H1 (cell line): ENCODE data around the gene FPR2. TPM values are rescaled to one million over a fixed set of nuclear protein-coding genes. Genes with fewer than 3 reads are reported as not detected.

Experiments used
- CTCF ChIA-PET: fragments of 300-600 bp; sonication (Branson Sonifier 250); formaldehyde crosslinking; loops from one replicate; lab custom pipeline; 2021; ENCODE audit not compliant: partially characterized antibody; lab: Charles Lee
- POLR2A ChIA-PET: fragments of 300-600 bp; sonication (Branson Sonifier 250); formaldehyde crosslinking; loops from one replicate; lab custom pipeline; 2021; ENCODE audit warnings: inconsistent platforms; ENCODE audit not compliant: partially characterized antibody; lab: Charles Lee
- DNase-seq, 2 experiments: peaks; one replicate each; pipeline versions ENCODE4 v3.0.0 to v3.0.0-alpha.2; 2010 to 2022; ENCODE audit warnings: low spot score in 2 of 2, low read depth in 1 of 2, mixed read lengths in 1 of 2
- FAIRE-seq: peaks from 2 replicates; lab custom pipeline; 2011; peaks lifted over from hg19 to GRCh38; lab: Jason Lieb, UNC
- H2AFZ ChIP-seq: 2 replicates; pipeline ENCODE4 v1.8.1; 2012; ENCODE audit warnings: low read length, inconsistent platforms
- H2AK5ac ChIP-seq: 2 replicates; pipeline ENCODE4 v1.6.1; 2013; ENCODE audit warnings: low read depth, low read length
- H2BK120ac ChIP-seq: replicated peaks from 2 replicates; pipeline ENCODE3; 2013; ENCODE audit warnings: low read depth, low read length, inconsistent platforms
- H2BK12ac ChIP-seq: 2 replicates; pipeline ENCODE4 v1.6.1; 2013; ENCODE audit warnings: low read depth, low read length
- H2BK15ac ChIP-seq: 2 replicates; pipeline ENCODE4 v1.6.1; 2013; ENCODE audit warnings: low read length
- H2BK20ac ChIP-seq: 2 replicates; pipeline ENCODE4 v1.6.1; 2013; ENCODE audit warnings: low read length
- H2BK5ac ChIP-seq: 2 replicates; pipeline ENCODE4 v1.6.1; 2013; ENCODE audit warnings: low read depth, low read length
- H3K14ac ChIP-seq: 2 replicates; pipeline ENCODE4 v1.6.1; 2013; ENCODE audit warnings: inconsistent platforms; ENCODE audit not compliant: insufficient read length
- H3K18ac ChIP-seq: 2 replicates; pipeline ENCODE4 v1.6.1; 2013; ENCODE audit warnings: low read length; ENCODE audit errors: extremely low read depth
- H3K23ac ChIP-seq: 2 replicates; pipeline ENCODE4 v1.6.1; 2013; ENCODE audit warnings: inconsistent platforms; ENCODE audit not compliant: insufficient read length
- H3K23me2 ChIP-seq: 2 replicates; pipeline ENCODE4 v1.6.1; 2013; ENCODE audit warnings: low read depth, low read length
- H3K27ac ChIP-seq: 2 replicates; pipeline ENCODE4 v1.6.1; 2011; ENCODE audit warnings: low read depth, low read length, inconsistent platforms
- H3K27me3 ChIP-seq, 4 experiments: replicated peaks in 1 of 4; 1 replicate in 1 of 4; 2 replicates in 3 of 4; pipeline versions ENCODE4 v1.6.1 to v1.8.1; 2011 to 2013; ENCODE audit warnings: low read length in 3 of 4, mild to moderate bottlenecking in 3 of 4, inconsistent platforms in 2 of 4, mixed read lengths in 2 of 4, moderate library complexity in 1 of 4; ENCODE audit not compliant: control insufficient read depth in 3 of 4, insufficient read depth in 3 of 4; ENCODE audit errors: extremely low read depth in 1 of 4
- H3K36me3 ChIP-seq, 4 experiments: 2 replicates each; pipeline versions ENCODE4 v1.6.1 to v1.8.1; 2011 to 2013; ENCODE audit warnings: mild to moderate bottlenecking in 4 of 4, low read length in 3 of 4, moderate library complexity in 2 of 4, control low read depth in 1 of 4, inconsistent platforms in 1 of 4; ENCODE audit not compliant: insufficient read depth in 4 of 4, control insufficient read depth in 2 of 4
- H3K4ac ChIP-seq: replicated peaks from 2 replicates; pipeline ENCODE3; 2013; ENCODE audit warnings: low read length, low read depth, mixed read lengths, inconsistent platforms; ENCODE audit not compliant: insufficient read length
- H3K4me1 ChIP-seq, 4 experiments: replicated peaks in 1 of 4; 1 replicate in 1 of 4; 2 replicates in 3 of 4; pipeline versions ENCODE4 v1.6.1 to v1.8.1; 2011 to 2013; ENCODE audit warnings: low read length in 3 of 4, inconsistent platforms in 2 of 4, mixed read lengths in 1 of 4; ENCODE audit not compliant: insufficient read depth in 4 of 4, control insufficient read depth in 3 of 4
- H3K4me2 ChIP-seq, 2 experiments: 2 replicates each; pipeline versions ENCODE4 v1.6.1 to v1.8.1; 2011 to 2013; ENCODE audit warnings: low read depth in 2 of 2, low read length in 2 of 2, control low read depth in 1 of 2, inconsistent platforms in 1 of 2, mild to moderate bottlenecking in 1 of 2; ENCODE audit not compliant: insufficient read depth in 1 of 2
- H3K4me3 ChIP-seq, 4 experiments: fragments of 200-600, 300-600 bp in 1 of 4; sonication (generic), shearing (Covaris generic), sonication (Bioruptor Twin) in 1 of 4; 2 replicates each; pipeline versions ENCODE4 v1.5.1 to v1.8.1; 2011 to 2016; ENCODE audit warnings: low read length in 4 of 4, low read depth in 3 of 4, control low read depth in 2 of 4, inconsistent platforms in 2 of 4, mild to moderate bottlenecking in 2 of 4, mixed read lengths in 1 of 4, moderate library complexity in 1 of 4; ENCODE audit not compliant: insufficient read depth in 2 of 4; ENCODE audit errors: extremely low read depth in 1 of 4
- H3K56ac ChIP-seq: replicated peaks from 2 replicates; pipeline ENCODE3; 2013; ENCODE audit warnings: low read depth, mild to moderate bottlenecking, mixed read lengths, low read length, inconsistent platforms; ENCODE audit not compliant: insufficient read length
- H3K79me1 ChIP-seq: 2 replicates; pipeline ENCODE4 v1.6.1; 2013; ENCODE audit warnings: low read depth, low read length, control low read depth
- H3K79me2 ChIP-seq, 2 experiments: 2 replicates each; pipeline versions ENCODE4 v1.6.1 to v1.8.1; 2012 to 2013; ENCODE audit warnings: low read length in 2 of 2, mild to moderate bottlenecking in 2 of 2, inconsistent platforms in 1 of 2; ENCODE audit not compliant: insufficient read depth in 2 of 2, control insufficient read depth in 1 of 2
- H3K9ac ChIP-seq, 4 experiments: replicated peaks in 1 of 4; 1 replicate in 1 of 4; 2 replicates in 3 of 4; pipeline versions ENCODE4 v1.6.1 to v1.8.1; 2011 to 2013; ENCODE audit warnings: low read depth in 3 of 4, low read length in 3 of 4, control low read depth in 2 of 4, mild to moderate bottlenecking in 2 of 4, moderate library complexity in 2 of 4, inconsistent platforms in 1 of 4; ENCODE audit errors: extremely low read depth in 1 of 4
- H3K9me3 ChIP-seq, 2 experiments: 2 replicates each; pipeline versions ENCODE4 v1.6.1 to v1.8.1; 2012 to 2013; ENCODE audit warnings: mild to moderate bottlenecking in 2 of 2, moderate library complexity in 2 of 2, control low read depth in 1 of 2, inconsistent platforms in 1 of 2, low read depth in 1 of 2, low read length in 1 of 2, mixed read lengths in 1 of 2; ENCODE audit not compliant: insufficient read depth in 2 of 2
- H4K20me1 ChIP-seq, 2 experiments: replicated peaks in 1 of 2; 2 replicates each; pipeline versions ENCODE3 to v1.8.1; 2011 to 2013; ENCODE audit warnings: inconsistent platforms in 2 of 2, low read length in 2 of 2, mild to moderate bottlenecking in 1 of 2; ENCODE audit not compliant: insufficient read depth in 2 of 2, control insufficient read depth in 1 of 2
- H4K5ac ChIP-seq: 2 replicates; pipeline ENCODE4 v1.6.1; 2013; ENCODE audit warnings: low read length, low read depth, mixed read lengths, inconsistent platforms; ENCODE audit not compliant: insufficient read length
- H4K8ac ChIP-seq: 2 replicates; pipeline ENCODE4 v1.8.0; 2013; ENCODE audit warnings: mild to moderate bottlenecking, moderate library complexity, low read length, inconsistent platforms; ENCODE audit not compliant: insufficient read depth; ENCODE audit errors: extremely low read depth
- H4K91ac ChIP-seq: replicated peaks from 2 replicates; pipeline ENCODE3; 2013; ENCODE audit warnings: low read length, mixed read lengths, inconsistent platforms; ENCODE audit not compliant: insufficient read length
- BACH1 ChIP-seq: IDR thresholded peaks from 2 replicates; pipeline ENCODE4 v1.6.1; 2012; ENCODE audit warnings: low read length, improper control_type of control experiment
- CEBPB ChIP-seq: IDR thresholded peaks from 2 replicates; pipeline ENCODE4 v1.6.1; 2012; ENCODE audit warnings: low read depth, low read length
- FOSL1 ChIP-seq: IDR thresholded peaks from 2 replicates; pipeline ENCODE4 v1.6.1; 2011; ENCODE audit warnings: mild to moderate bottlenecking, low read depth, low read length, moderate library complexity; ENCODE audit not compliant: insufficient read depth
- MAX ChIP-seq: IDR thresholded peaks from 2 replicates; pipeline ENCODE4 v1.6.1; 2012; ENCODE audit warnings: inconsistent platforms
- RFX5 ChIP-seq: IDR thresholded peaks from 2 replicates; pipeline ENCODE4 v1.6.1; 2011; ENCODE audit warnings: low read depth, low read length, improper control_type of control experiment, borderline replicate concordance
- SIRT6 ChIP-seq: IDR thresholded peaks from one replicate; pipeline ENCODE4 v1.7.1; 2012; ENCODE audit warnings: low read length, inconsistent platforms
- USF2 ChIP-seq: IDR thresholded peaks from 2 replicates; pipeline ENCODE4 v1.6.1; 2011; ENCODE audit warnings: low read length, improper control_type of control experiment
- WGBS, 2 experiments: shearing (Covaris generic) in 1 of 2; methylation state at CpG; one replicate each; pipeline versions ENCODE4 v1.1.6 to v1.1.7; 2013 to 2015; ENCODE audit warnings: low lambda C conversion rate in 2 of 2, mixed read lengths in 2 of 2, inconsistent platforms in 1 of 2, low coverage in 1 of 2, missing lambda C conversion rate in 1 of 2; ENCODE audit not compliant: insufficient replicate concordance in 2 of 2, insufficient coverage in 1 of 2, insufficient read length in 1 of 2; ENCODE audit errors: extremely low coverage in 1 of 2, missing lambda C conversion rate in 1 of 2; 5-methylcytosine and 5-hydroxymethylcytosine counted together
- polyA plus RNA-seq, 7 experiments: library from polyadenylated mRNA; depleted of rRNA in 3 of 7; stranded (reverse) in 5 of 7; unstranded in 2 of 7; fragments of >200 nt in 5 of 7; fragments of 200-250 nt in 2 of 7; gene quantifications; 1 replicate in 5 of 7; 2 replicates in 1 of 7; 4 replicates in 1 of 7; pipeline versions ENCODE4 v1.2.1 to v1.2.3, GENCODE V29; 2011 to 2013; ENCODE audit warnings: missing spikeins in 2 of 7, mixed read lengths in 2 of 7
- total RNA-seq: library from RNA; stranded (reverse); fragmentation: NEBNext Ultra II Directional; extraction: Animal tissue kit (Norgen Biotek cat#: 25700); gene quantifications from 2 replicates; pipeline ENCODE4 v1.2.1, GENCODE V29; 2021

FPR2 gene
- total and polyA plus RNA-seq, 2 of the 8 experiments (the other 6 are each of a cell fraction or from before 2014, with no cell fraction given) = 0.17 TPM; not detected in 1

GRCh38 chr19:51722492-51722891 lies 38.5 kb upstream of the FPR2 start:
- WGBS, 2 experiments = 80% methylated on average over 2 of the region's 2 CpGs; no CpG with 5 or more reads in 1 of the 2 experiments
- Histone ChIP-seq H3K79me1 (no peaks in the 10 kb centered on the region), H3K23ac (no peak overlapping the region), H3K23me2 (peaks cover 9% of the 10 kb centered on the region; the same call in 1 of the 2 replicates), H3K36me3 (no peaks in the 10 kb centered on the region), H2BK120ac (no peak overlapping the region), H3K14ac (no peak overlapping the region), H3K4me3 (no peak overlapping the region), H2AFZ (no peak overlapping the region), H3K27ac (no peak overlapping the region), H2BK5ac (no peak overlapping the region), H3K9me3 (no peaks in the 10 kb centered on the region), H4K20me1 (no peaks in the 10 kb centered on the region), H2BK15ac (no peak overlapping the region), H3K4me1 (peaks cover 0 to 6% (median 2%) of the 10 kb centered on the region in 4 experiments; a peak in 3 of 7 replicates), H2AK5ac (no peak overlapping the region), H3K27me3 (peaks cover 9 to 29% (median 18%) of the 10 kb centered on the region in 4 experiments), H3K4ac (no peak overlapping the region), H4K5ac (no peak overlapping the region), H4K91ac (no peak overlapping the region), H3K9ac (no peak overlapping the region), H2BK20ac (no peak overlapping the region), H3K18ac (no peak overlapping the region), H4K8ac (no peak overlapping the region), H3K56ac (no peak overlapping the region), H2BK12ac (no peak overlapping the region), H3K4me2 (no peak overlapping the region), H3K79me2 (no peaks in the 10 kb centered on the region)
- DNase-seq = no peak
- no peak for FAIRE-seq
- ChIA-PET CTCF (interaction anchor here (0.6 kb wide), 1 partner anchor 10 kb away, joined by 3 read pairs; no protein-coding TSS in a partner anchor), POLR2A (no interaction called here)
- no peak for TF ChIP-seq SIRT6
- no peak for TF ChIP-seq MAX
- no peak for TF ChIP-seq FOSL1
- no peak for TF ChIP-seq RFX5
- no peak for TF ChIP-seq CEBPB
- no peak for TF ChIP-seq BACH1
- TF ChIP-seq USF2 = no peak
- TF ChIP-seq, all 59 proteins: peak for 0
